ENCODE results near the gene PPP6R3. TPM values are rescaled to one million over a fixed set of nuclear protein-coding genes. Genes with fewer than 3 reads are reported as not detected.

Gene PPP6R3
- polyA plus RNA-seq, 1 donor from 2014 or later: 111 TPM

DNA sequence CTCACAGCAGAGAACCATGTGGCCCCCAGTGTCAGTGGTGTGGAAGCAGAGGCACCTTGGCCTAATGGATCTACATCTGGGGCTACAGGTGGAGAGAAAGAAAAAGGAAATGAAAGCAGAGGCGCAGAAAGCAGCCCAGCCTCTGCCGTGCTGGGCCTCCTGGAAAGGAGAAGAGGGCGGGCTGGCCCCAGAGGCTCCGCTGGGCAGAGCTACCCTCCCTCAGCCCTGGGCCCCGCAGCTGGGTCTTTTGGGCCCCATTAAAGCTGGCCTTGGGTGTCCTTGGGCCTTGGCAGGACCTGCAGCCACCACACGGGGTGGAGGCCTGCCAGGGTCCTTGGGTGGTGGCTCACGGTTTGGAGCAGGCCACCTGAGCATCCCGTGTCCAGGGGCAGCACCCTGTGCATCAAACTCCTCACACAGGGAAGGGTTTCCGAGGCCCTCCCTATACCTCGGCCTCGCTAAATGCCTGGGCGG, 192.2 kb downstream of the PPP6R3 start:
- H2AFZ ChIP-seq (ENCODE audit: low read depth, low read length): no peak overlapping the region
- H4K20me1 ChIP-seq (ENCODE audit: insufficient read depth): no peaks in the 10 kb centered on the region
- H3K9me3 ChIP-seq (ENCODE audit: low read length): peaks cover 13% of the 10 kb centered on the region
- no peaks in the 10 kb centered on the region for H3F3A ChIP-seq (ENCODE audit: insufficient read depth, low read length, poor library complexity, severe bottlenecking)
- H3K27me3 ChIP-seq (ENCODE audit: insufficient read depth, low read depth, low read length): no peaks in the 10 kb centered on the region
- H3K27ac ChIP-seq (ENCODE audit: low read length): no peak overlapping the region
- H3K79me2 ChIP-seq (replicated peaks; ENCODE audit: insufficient read depth, low read length): no peaks in the 10 kb centered on the region
- no peak overlapping the region for H3K9ac ChIP-seq (ENCODE audit: low read length)
- no peaks in the 10 kb centered on the region for H3K36me3 ChIP-seq (ENCODE audit: insufficient read depth, low read length)
- H3K4me3 ChIP-seq (ENCODE audit: low read length): no peak overlapping the region
- no peak overlapping the region for H3K4me2 ChIP-seq (ENCODE audit: low read length)
- H3K9me2 ChIP-seq (ENCODE audit: insufficient read depth, low read length): no peaks in the 10 kb centered on the region
- TF ChIP-seq POLR2AphosphoS5 (IDR thresholded peaks at IDR 0.05) (no peak), TAF1 (IDR thresholded peaks at IDR 0.05; ENCODE audit: low read depth) (no peak), RAD21 (conservative IDR thresholded peaks at IDR 0.05) (no peak), SMC3 (conservative IDR thresholded peaks at IDR 0.05; ENCODE audit: poor library complexity) (no peak), MXI1 (conservative IDR thresholded peaks at IDR 0.05; ENCODE audit: poor library complexity, severe bottlenecking) (no peak), EZH2 (IDR thresholded peaks at IDR 0.05; ENCODE audit: borderline replicate concordance, insufficient read depth, low read length, poor library complexity, severe bottlenecking) (no peak), EP300 (conservative IDR thresholded peaks at IDR 0.05; ENCODE audit: poor library complexity, severe bottlenecking) (no peak)
- TF ChIP-seq, protein P1, sequence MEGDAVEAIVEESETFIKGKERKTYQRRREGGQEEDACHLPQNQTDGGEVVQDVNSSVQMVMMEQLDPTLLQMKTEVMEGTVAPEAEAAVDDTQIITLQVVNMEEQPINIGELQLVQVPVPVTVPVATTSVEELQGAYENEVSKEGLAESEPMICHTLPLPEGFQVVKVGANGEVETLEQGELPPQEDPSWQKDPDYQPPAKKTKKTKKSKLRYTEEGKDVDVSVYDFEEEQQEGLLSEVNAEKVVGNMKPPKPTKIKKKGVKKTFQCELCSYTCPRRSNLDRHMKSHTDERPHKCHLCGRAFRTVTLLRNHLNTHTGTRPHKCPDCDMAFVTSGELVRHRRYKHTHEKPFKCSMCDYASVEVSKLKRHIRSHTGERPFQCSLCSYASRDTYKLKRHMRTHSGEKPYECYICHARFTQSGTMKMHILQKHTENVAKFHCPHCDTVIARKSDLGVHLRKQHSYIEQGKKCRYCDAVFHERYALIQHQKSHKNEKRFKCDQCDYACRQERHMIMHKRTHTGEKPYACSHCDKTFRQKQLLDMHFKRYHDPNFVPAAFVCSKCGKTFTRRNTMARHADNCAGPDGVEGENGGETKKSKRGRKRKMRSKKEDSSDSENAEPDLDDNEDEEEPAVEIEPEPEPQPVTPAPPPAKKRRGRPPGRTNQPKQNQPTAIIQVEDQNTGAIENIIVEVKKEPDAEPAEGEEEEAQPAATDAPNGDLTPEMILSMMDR (IDR thresholded peaks at IDR 0.05; ENCODE audit: poor library complexity, severe bottlenecking): no peak
- TF ChIP-seq, protein P2, sequence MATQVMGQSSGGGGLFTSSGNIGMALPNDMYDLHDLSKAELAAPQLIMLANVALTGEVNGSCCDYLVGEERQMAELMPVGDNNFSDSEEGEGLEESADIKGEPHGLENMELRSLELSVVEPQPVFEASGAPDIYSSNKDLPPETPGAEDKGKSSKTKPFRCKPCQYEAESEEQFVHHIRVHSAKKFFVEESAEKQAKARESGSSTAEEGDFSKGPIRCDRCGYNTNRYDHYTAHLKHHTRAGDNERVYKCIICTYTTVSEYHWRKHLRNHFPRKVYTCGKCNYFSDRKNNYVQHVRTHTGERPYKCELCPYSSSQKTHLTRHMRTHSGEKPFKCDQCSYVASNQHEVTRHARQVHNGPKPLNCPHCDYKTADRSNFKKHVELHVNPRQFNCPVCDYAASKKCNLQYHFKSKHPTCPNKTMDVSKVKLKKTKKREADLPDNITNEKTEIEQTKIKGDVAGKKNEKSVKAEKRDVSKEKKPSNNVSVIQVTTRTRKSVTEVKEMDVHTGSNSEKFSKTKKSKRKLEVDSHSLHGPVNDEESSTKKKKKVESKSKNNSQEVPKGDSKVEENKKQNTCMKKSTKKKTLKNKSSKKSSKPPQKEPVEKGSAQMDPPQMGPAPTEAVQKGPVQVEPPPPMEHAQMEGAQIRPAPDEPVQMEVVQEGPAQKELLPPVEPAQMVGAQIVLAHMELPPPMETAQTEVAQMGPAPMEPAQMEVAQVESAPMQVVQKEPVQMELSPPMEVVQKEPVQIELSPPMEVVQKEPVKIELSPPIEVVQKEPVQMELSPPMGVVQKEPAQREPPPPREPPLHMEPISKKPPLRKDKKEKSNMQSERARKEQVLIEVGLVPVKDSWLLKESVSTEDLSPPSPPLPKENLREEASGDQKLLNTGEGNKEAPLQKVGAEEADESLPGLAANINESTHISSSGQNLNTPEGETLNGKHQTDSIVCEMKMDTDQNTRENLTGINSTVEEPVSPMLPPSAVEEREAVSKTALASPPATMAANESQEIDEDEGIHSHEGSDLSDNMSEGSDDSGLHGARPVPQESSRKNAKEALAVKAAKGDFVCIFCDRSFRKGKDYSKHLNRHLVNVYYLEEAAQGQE (IDR thresholded peaks at IDR 0.05; ENCODE audit: borderline replicate concordance): no peak

DNA sequence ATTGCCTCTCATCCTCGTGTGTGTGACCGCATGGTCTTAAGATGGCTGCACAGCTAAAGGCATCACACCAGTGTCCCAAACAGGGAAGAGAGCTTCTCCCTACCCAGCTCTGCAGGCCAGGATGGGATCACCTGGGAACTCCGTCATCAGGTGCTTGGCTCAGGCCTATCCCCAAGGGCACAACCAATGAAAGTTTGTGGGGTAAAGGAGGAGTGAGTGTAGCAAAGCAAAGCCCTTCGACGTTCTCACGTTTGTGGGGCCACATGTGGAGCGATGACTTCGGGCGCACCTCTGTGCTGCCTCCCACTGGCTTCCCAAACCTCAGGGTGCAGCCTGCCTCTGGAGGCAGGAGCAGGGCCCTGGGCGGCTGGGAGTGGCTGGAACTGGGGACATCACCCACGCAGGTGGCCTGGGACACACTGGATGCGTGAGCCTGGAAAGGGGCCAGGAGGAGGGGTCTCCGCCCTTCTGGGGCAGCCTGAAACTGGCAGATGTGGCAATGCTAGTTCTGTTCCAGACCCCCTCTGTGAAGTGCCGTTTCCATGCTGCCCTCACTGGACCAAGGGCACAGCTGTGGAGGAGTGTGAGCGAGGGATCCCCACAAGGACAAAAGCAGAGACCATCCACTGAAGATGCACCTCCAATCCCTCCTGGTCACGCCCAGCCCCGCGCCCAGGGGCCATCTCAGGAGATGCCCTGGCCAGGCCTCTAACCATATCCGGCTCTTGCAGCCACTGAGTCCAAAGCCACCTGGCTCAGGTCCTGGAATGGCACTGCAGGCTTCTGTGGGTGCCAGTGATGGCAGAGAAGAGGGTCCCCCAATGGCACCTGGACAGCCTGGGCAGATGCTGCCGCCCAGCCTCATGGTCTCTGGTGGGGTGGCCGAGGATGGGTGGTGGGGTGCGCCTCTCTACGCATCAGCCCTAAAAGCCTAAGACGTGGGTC, 193.2 kb downstream of the PPP6R3 start:
- no peak for TF ChIP-seq POLR2AphosphoS5 (IDR thresholded peaks at IDR 0.05)
- TF ChIP-seq, protein P2 (IDR thresholded peaks at IDR 0.05; ENCODE audit: borderline replicate concordance): no peak
- TF ChIP-seq EZH2 (IDR thresholded peaks at IDR 0.05; ENCODE audit: borderline replicate concordance, insufficient read depth, low read length, poor library complexity, severe bottlenecking): no peak
- TF ChIP-seq, protein P1 (IDR thresholded peaks at IDR 0.05; ENCODE audit: poor library complexity, severe bottlenecking): no peak
- TF ChIP-seq EP300 (conservative IDR thresholded peaks at IDR 0.05; ENCODE audit: poor library complexity, severe bottlenecking): no peak
- TF ChIP-seq TAF1 (IDR thresholded peaks at IDR 0.05; ENCODE audit: low read depth): no peak
- no peak for TF ChIP-seq RAD21 (conservative IDR thresholded peaks at IDR 0.05)
- TF ChIP-seq MXI1 (conservative IDR thresholded peaks at IDR 0.05; ENCODE audit: poor library complexity, severe bottlenecking): no peak
- no peak for TF ChIP-seq SMC3 (conservative IDR thresholded peaks at IDR 0.05; ENCODE audit: poor library complexity)
- Histone ChIP-seq H3K27me3 (ENCODE audit: insufficient read depth, low read depth, low read length) (no peaks in the 10 kb centered on the region), H3K79me2 (replicated peaks; ENCODE audit: insufficient read depth, low read length) (no peaks in the 10 kb centered on the region), H3F3A (ENCODE audit: insufficient read depth, low read length, poor library complexity, severe bottlenecking) (no peaks in the 10 kb centered on the region), H3K9me2 (ENCODE audit: insufficient read depth, low read length) (no peaks in the 10 kb centered on the region), H3K9ac (ENCODE audit: low read length) (no peak overlapping the region), H3K36me3 (ENCODE audit: insufficient read depth, low read length) (no peaks in the 10 kb centered on the region), H3K27ac (ENCODE audit: low read length) (no peak overlapping the region), H3K4me2 (ENCODE audit: low read length) (no peak overlapping the region), H4K20me1 (ENCODE audit: insufficient read depth) (no peaks in the 10 kb centered on the region), H3K4me3 (ENCODE audit: low read length) (no peak overlapping the region), H2AFZ (ENCODE audit: low read depth, low read length) (no peak overlapping the region), H3K9me3 (ENCODE audit: low read length) (peaks cover 13% of the 10 kb centered on the region)

All from neural cell (in vitro differentiated cells).